22Rv1 (cell line): ENCODE measurements around the gene MROH7.

Experiments
- CTCF ChIP-seq: fragments of 450-650 bp; IDR thresholded peaks from 2 replicates; pipeline ENCODE4 v1.5.1; 2017; ENCODE audit warnings: mild to moderate bottlenecking
- ZFX ChIP-seq: fragments of 450-650 bp; IDR thresholded peaks from 2 replicates; pipeline ENCODE4 v1.6.1; 2017; ENCODE audit warnings: antibody characterized with exemption, borderline replicate concordance

- TF ChIP-seq CTCF (no peak), ZFX (no peak)
Observed at GRCh38 chr1:54744696-54745095, 103.1 kb downstream of the MROH7 start.
